Uterus (tissue), 4 donors: Measurements from ENCODE around the gene AVPR2. TPM values are rescaled to one million over a fixed set of nuclear protein-coding genes. Genes with fewer than 3 reads are reported as not detected.

ENCODE experiments used
- DNase-seq, 2 donors: peaks; one replicate each; pipeline ENCODE4 v3.0.0-alpha.2; 2019 to 2020
- H3K27ac ChIP-seq, 2 donors: fragments of 200-600 bp; sonication (generic); 1 replicate in 1 of 2; 2 replicates in 1 of 2; pipeline ENCODE4 v1.5.1; 2016 to 2018
- H3K27me3 ChIP-seq, 2 donors: fragments of 200-600 bp; sonication (generic); one replicate each; pipeline ENCODE4 v1.5.1; 2018 to 2019; ENCODE audit warnings: control low read depth in 1 of 2
- H3K36me3 ChIP-seq, 2 donors: fragments of 200-600 bp; sonication (generic); one replicate each; pipeline ENCODE4 v1.5.1; 2019; ENCODE audit warnings: control low read depth in 1 of 2
- H3K4me1 ChIP-seq, 2 donors: fragments of 200-600 bp; sonication (generic); one replicate each; pipeline ENCODE4 v1.5.1; 2018 to 2019; ENCODE audit warnings: control low read depth in 1 of 2
- H3K4me3 ChIP-seq, 2 donors: fragments of 200-600 bp; sonication (generic); 1 replicate in 1 of 2; 2 replicates in 1 of 2; pipeline ENCODE4 v1.5.1; 2018 to 2019; ENCODE audit warnings: mild to moderate bottlenecking in 1 of 2
- H3K9me3 ChIP-seq, 2 donors: fragments of 200-600 bp; sonication (generic); one replicate each; pipeline ENCODE4 v1.5.1; 2019; ENCODE audit warnings: control low read depth in 1 of 2
- CTCF ChIP-seq, 4 experiments: fragments of 200-600 bp in 2 of 4; fragments of 450-650 bp in 2 of 4; sonication (generic) in 2 of 4; IDR thresholded peaks; one replicate each; pipeline ENCODE4 v1.5.1; 2016 to 2019; ENCODE audit warnings: antibody characterized with exemption in 4 of 4, mild to moderate bottlenecking in 2 of 4, moderate library complexity in 1 of 4
- POLR2A ChIP-seq, 2 donors: fragments of 450-650 bp; IDR thresholded peaks; one replicate each; pipeline ENCODE4 v1.6.1; 2016; ENCODE audit warnings: antibody characterized with exemption in 2 of 2, mild to moderate bottlenecking in 1 of 2, moderate library complexity in 1 of 2
- intact Hi-C: fragments of 100-400 bp; cut with DNase I; formaldehyde crosslinking; loops from one replicate; pipeline ENCODE4 v1.15.1; 2023; ENCODE audit warnings: low total_unique reads
- total RNA-seq, 4 donors: library from RNA; depleted of rRNA in 3 of 4; stranded (reverse); fragments of >200 nt in 3 of 4; gene quantifications; one replicate each; pipeline versions ENCODE4 v1.1.0 to v1.2.4, GENCODE V29; 2014 to 2023
- donor health status: DM: yes; HTN: yes; CAD: no.

AVPR2 gene
- total RNA-seq, 4 donors from 2014 or later: 0.35 to 5.2 (median 4.4) TPM; not detected in 1

- H3K4me1 ChIP-seq: no peaks in the 10 kb centered on the region
- no peak overlapping the region for H3K4me3 ChIP-seq
- H3K36me3 ChIP-seq: no peaks in the 10 kb centered on the region
- TF ChIP-seq POLR2A (IDR thresholded peaks at IDR 0.05) (no peak), CTCF (IDR thresholded peaks at IDR 0.05) (no peak)
- no peaks in the 10 kb centered on the region for H3K9me3 ChIP-seq
- peaks cover 0 to 21% of the 10 kb centered on the region in 2 donors for H3K27me3 ChIP-seq
- no peak overlapping the region for H3K27ac ChIP-seq
- DNase-seq: no peak
- intact Hi-C loops: no loop called here
These were observed 25.4 kb upstream of the AVPR2 start for GRCh38 chrX:153878969-153879653.

DNA sequence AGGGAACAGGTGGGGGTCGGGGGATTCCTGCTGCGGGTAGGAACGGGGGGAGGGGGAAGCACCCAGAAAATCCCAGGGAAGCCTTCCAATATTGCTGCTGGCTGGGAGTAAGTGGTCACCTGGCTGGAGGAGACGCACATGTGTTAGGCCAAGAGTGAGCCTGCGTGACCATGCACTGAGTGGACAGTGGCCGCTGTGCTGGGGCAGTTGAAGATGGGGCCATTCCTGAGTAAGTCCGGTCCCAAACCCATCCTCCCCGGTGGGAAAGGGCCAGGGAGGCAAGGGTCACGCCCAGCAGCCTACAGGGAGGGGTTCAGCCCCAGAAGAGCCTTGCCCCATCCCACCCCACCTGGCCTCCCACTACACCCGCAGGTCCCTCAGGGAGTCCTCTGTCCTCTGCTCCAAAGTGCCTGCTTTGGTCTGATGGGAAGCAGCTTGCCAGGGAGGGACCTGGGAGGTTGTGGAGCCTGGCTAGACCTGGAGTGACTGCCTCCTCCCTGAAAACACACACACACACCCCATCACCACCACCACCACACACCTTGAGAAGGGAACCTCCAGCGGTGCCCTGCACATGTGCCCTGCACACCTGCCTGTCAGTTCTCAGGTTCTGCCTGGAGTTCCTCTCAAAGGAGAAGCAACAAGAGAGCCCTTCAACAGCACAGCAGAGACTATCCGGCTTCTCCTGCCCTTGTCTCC lies 24.6 kb upstream of the AVPR2 start:
- H3K9me3 ChIP-seq: no peaks in the 10 kb centered on the region
- TF ChIP-seq POLR2A (IDR thresholded peaks at IDR 0.05) (no peak), CTCF (IDR thresholded peaks at IDR 0.05) (no peak)
- H3K36me3 ChIP-seq: no peaks in the 10 kb centered on the region
- H3K4me1 ChIP-seq: no peaks in the 10 kb centered on the region
- intact Hi-C loops: no loop called here
- DNase-seq: no peak
- H3K27ac ChIP-seq: no peak overlapping the region
- H3K4me3 ChIP-seq: no peak overlapping the region
- peaks cover 0 to 29% of the 10 kb centered on the region in 2 donors for H3K27me3 ChIP-seq

- DNase-seq: no peak
- H3K36me3 ChIP-seq: no peaks in the 10 kb centered on the region
- TF ChIP-seq POLR2A (IDR thresholded peaks at IDR 0.05) (no peak), CTCF (IDR thresholded peaks at IDR 0.05) (no peak)
- no peak overlapping the region for H3K4me3 ChIP-seq
- intact Hi-C loops: no loop called here
- H3K27me3 ChIP-seq: peaks cover 0 to 34% of the 10 kb centered on the region in 2 donors
- H3K27ac ChIP-seq: no peak overlapping the region
- no peaks in the 10 kb centered on the region for H3K9me3 ChIP-seq
- peaks cover 0 to 2% of the 10 kb centered on the region in 2 donors for H3K4me1 ChIP-seq
These were observed 24.0 kb upstream of the AVPR2 start for GRCh38 chrX:153880440-153880815.

DNA sequence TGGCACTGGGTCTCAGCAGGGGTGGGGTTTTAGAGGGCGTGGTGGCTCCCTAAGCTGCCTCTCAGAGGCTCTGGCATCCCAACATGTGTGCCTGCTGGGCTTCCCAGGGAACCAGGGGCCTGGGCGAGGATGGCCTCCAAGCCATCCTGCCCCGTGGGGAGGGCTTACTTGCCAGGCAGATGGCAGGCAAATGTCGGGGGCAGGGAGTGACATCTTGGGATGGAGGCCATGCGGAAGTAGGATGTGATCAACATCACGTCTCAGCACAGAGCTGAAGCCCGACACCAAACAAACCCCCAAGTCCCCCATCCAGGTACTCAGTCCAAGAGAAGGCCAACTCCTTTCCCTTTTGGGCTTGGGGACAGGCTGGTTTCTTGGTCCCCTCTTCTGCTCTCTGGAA lies 23.2 kb upstream of the AVPR2 start:
- DNase-seq: no peak
- TF ChIP-seq CTCF (IDR thresholded peaks at IDR 0.05) (no peak), POLR2A (IDR thresholded peaks at IDR 0.05) (no peak)
- intact Hi-C loops: no loop called here
- Histone ChIP-seq H3K9me3 (no peaks in the 10 kb centered on the region), H3K4me3 (no peak overlapping the region), H3K27me3 (peaks cover 0 to 35% of the 10 kb centered on the region in 2 donors), H3K36me3 (no peaks in the 10 kb centered on the region), H3K27ac (no peak overlapping the region), H3K4me1 (peaks cover 0 to 4% of the 10 kb centered on the region in 2 donors)

DNA sequence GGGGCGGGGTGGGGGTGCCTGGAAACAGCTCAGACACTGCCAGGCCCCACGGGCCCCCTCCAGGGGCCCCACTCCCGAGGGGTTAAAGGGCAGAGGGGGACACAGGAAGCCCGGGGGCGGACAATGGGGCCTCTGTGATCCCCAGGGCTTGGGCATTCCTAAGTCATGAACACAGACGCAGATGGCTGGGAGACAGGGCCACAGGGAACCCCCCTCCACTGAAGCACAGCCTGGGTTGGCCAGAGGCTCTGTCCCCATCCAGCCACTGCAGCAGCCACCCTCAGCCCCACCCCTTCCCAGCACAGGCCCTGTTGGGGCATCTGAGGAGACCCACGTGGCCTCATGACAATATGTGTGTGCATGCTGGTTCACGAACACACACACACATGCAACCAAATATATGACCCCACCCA lies 22.4 kb upstream of the AVPR2 start:
- peaks cover 0 to 35% of the 10 kb centered on the region in 2 donors for H3K27me3 ChIP-seq
- no peak overlapping the region for H3K27ac ChIP-seq
- intact Hi-C loops: no loop called here

More for the DNA sequence above, 22.4 kb upstream of the AVPR2 start:
- TF ChIP-seq CTCF (IDR thresholded peaks at IDR 0.05) (no peak), POLR2A (IDR thresholded peaks at IDR 0.05) (no peak)
- H3K9me3 ChIP-seq: no peaks in the 10 kb centered on the region
- H3K4me1 ChIP-seq: peaks cover 0 to 4% of the 10 kb centered on the region in 2 donors
- no peak for DNase-seq
- H3K36me3 ChIP-seq: no peaks in the 10 kb centered on the region
- no peak overlapping the region for H3K4me3 ChIP-seq
